K562 (cell line): ENCODE data around the gene S100A7A. TPM values are rescaled to one million over a fixed set of nuclear protein-coding genes. Genes with fewer than 3 reads are reported as not detected.

Experiments used
- ATAC-seq: fragments of 200-7000 bp; cut with Tn5 transposase; 3 replicates; pipeline ENCODE4 v1.9.1; 2020; ENCODE audit warnings: moderate library complexity
- BruUV-seq: library from RNA; stranded (reverse); fragments of 400-500 nt; replicated peaks from 2 replicates; lab custom pipeline; 2021; lab: Mats Ljungman, UMichigan
- CTCF ChIA-PET: fragments of 300-600 bp; formaldehyde crosslinking; extraction: SDS; loops from one replicate; lab custom pipeline; 2021; ENCODE audit warnings: low intra/inter-chr PET ratio; lab: Yijun Ruan, JAX
- POLR2A ChIA-PET: fragments of 300-600, 350-650 bp; sonication (Branson Sonifier 250); formaldehyde crosslinking; extraction: SDS; loops from one replicate; lab custom pipeline; 2021; ENCODE audit warnings: antibody characterized with exemption, inconsistent platforms; lab: Yijun Ruan, JAX
- DNase-seq, 4 experiments: peaks; one replicate each; pipeline versions ENCODE4 v3.0.0 to v3.0.0-alpha.2; 2011 to 2018; ENCODE audit warnings: low spot score in 3 of 4, mixed read lengths in 3 of 4; ENCODE audit errors: extremely low read depth in 1 of 4
- FAIRE-seq: peaks from 2 replicates; lab custom pipeline; 2011; peaks lifted over from hg19 to GRCh38; lab: Jason Lieb, UNC
- H2AFZ ChIP-seq: 2 replicates; pipeline ENCODE4 v1.6.0; 2011; ENCODE audit warnings: low read depth, low read length, control low read depth, inconsistent platforms
- H3K27ac ChIP-seq: fragments of 200-600 bp; 3 replicates; pipeline ENCODE4 v1.8.0; 2011; ENCODE audit warnings: low read depth, mild to moderate bottlenecking, control low read depth, inconsistent platforms, low read length, moderate library complexity, mixed read lengths; ENCODE audit errors: extremely low read depth
- H3K27me3 ChIP-seq, 2 experiments: fragments of 300-600 bp in 1 of 2; 2 replicates in 1 of 2; 3 replicates in 1 of 2; pipeline versions ENCODE4 v1.6.0 to v1.8.0; 2011; ENCODE audit warnings: inconsistent platforms in 2 of 2, low read length in 2 of 2, mild to moderate bottlenecking in 1 of 2, mixed read lengths in 1 of 2, moderate library complexity in 1 of 2; ENCODE audit not compliant: control insufficient read depth in 2 of 2, insufficient read depth in 2 of 2
- H3K36me3 ChIP-seq: fragments of 300-600 bp; 3 replicates; pipeline ENCODE4 v1.8.0; 2011; ENCODE audit warnings: mild to moderate bottlenecking, low read length, inconsistent platforms; ENCODE audit not compliant: control insufficient read depth, insufficient read depth
- H3K4me1 ChIP-seq, 2 experiments: fragments of 200-600 bp in 1 of 2; replicated peaks in 1 of 2; 2 replicates in 1 of 2; 3 replicates in 1 of 2; pipeline versions ENCODE4 v1.5.1 to v1.8.0; 2011; ENCODE audit warnings: inconsistent platforms in 2 of 2, low read length in 2 of 2, mild to moderate bottlenecking in 1 of 2, mixed read lengths in 1 of 2, moderate library complexity in 1 of 2; ENCODE audit not compliant: control insufficient read depth in 2 of 2, insufficient read depth in 2 of 2
- H3K4me2 ChIP-seq: 2 replicates; pipeline ENCODE4 v1.6.1; 2011; ENCODE audit warnings: low read length, control low read depth, inconsistent platforms, mixed read lengths; ENCODE audit not compliant: insufficient read depth
- H3K4me3 ChIP-seq: fragments of 200-600 bp; sonication (generic), shearing (Covaris generic); 2 replicates; pipeline ENCODE4 v1.5.1; 2016; ENCODE audit warnings: control low read depth, inconsistent platforms
- H3K79me2 ChIP-seq: fragments of 200-600 bp; 3 replicates; pipeline ENCODE4 v1.8.0; 2011; ENCODE audit warnings: low read length, inconsistent platforms; ENCODE audit not compliant: control insufficient read depth, insufficient read depth
- H3K9ac ChIP-seq, 2 experiments: 2 replicates each; pipeline versions ENCODE4 v1.6.0 to v1.6.1; 2011; ENCODE audit warnings: low read depth in 2 of 2, low read length in 2 of 2, control low read depth in 1 of 2, inconsistent platforms in 1 of 2, mild to moderate bottlenecking in 1 of 2, mixed read lengths in 1 of 2; ENCODE audit not compliant: insufficient read depth in 1 of 2
- H3K9me1 ChIP-seq: one replicate; pipeline ENCODE4 v1.6.0; 2011; ENCODE audit warnings: inconsistent platforms, mild to moderate bottlenecking, low read length, moderate library complexity; ENCODE audit not compliant: control insufficient read depth, insufficient read depth
- H3K9me3 ChIP-seq: replicated peaks from 2 replicates; pipeline ENCODE4 v1.5.1; 2011; ENCODE audit warnings: low read depth, low read length, inconsistent platforms; ENCODE audit not compliant: control insufficient read depth, insufficient read depth
- H4K20me1 ChIP-seq: replicated peaks from 2 replicates; pipeline ENCODE4 v1.6.1; 2011; ENCODE audit warnings: low read length, inconsistent platforms, mixed read lengths; ENCODE audit not compliant: control insufficient read depth, insufficient read depth
- ARID2 ChIP-seq: fragments of 450-650 bp; IDR thresholded peaks from 2 replicates; pipeline ENCODE4 v1.6.1; 2017; ENCODE audit warnings: antibody characterized with exemption, mild to moderate bottlenecking
- ETV6 ChIP-seq, 3 experiments: fragments of 150-350 bp in 1 of 3; sonication (generic) in 1 of 3; formaldehyde crosslinking in 1 of 3; IDR thresholded peaks; 2 replicates each; pipeline versions ENCODE4 v1.6.1 to v1.8.0; 2014 to 2022; ENCODE audit warnings: borderline replicate concordance in 2 of 3, low read depth in 2 of 3, antibody characterized with exemption in 1 of 3, low read length in 1 of 3, mild to moderate bottlenecking in 1 of 3, missing genetic modification reagents in 1 of 3
- FOXK2 ChIP-seq, 2 experiments: fragments of 450-650 bp; IDR thresholded peaks in 1 of 2; conservative IDR thresholded peaks in 1 of 2; 2 replicates each; pipeline ENCODE4 v1.6.1; 2016; ENCODE audit warnings: low read depth in 2 of 2, mild to moderate bottlenecking in 1 of 2
- IRF2 ChIP-seq: sonication (generic); formaldehyde crosslinking; IDR thresholded peaks from 2 replicates; pipeline ENCODE4 v1.8.1; 2022; ENCODE audit warnings: mild to moderate bottlenecking, missing genetic modification reagents
- RBBP5 ChIP-seq: fragments of 200-600 bp; sonication (generic); IDR thresholded peaks from 2 replicates; pipeline ENCODE4 v1.6.1; 2012; ENCODE audit warnings: borderline replicate concordance, mild to moderate bottlenecking, low read length, control low read depth, inconsistent platforms; ENCODE audit not compliant: insufficient read depth, poor library complexity, severe bottlenecking
- RHOXF2B ChIP-seq: fragments of 250-450 bp; sonication (Bioruptor Pico); conservative IDR thresholded peaks from 2 replicates; pipeline ENCODE4 v1.5.1; 2021
- WGBS: fragments of 100-300 bp; shearing (Covaris generic); methylation state at CpG from one replicate; pipeline ENCODE4 v1.1.6; 2016; ENCODE audit warnings: low coverage, mixed read lengths; ENCODE audit not compliant: insufficient coverage; ENCODE audit errors: missing lambda C conversion rate; 5-methylcytosine and 5-hydroxymethylcytosine counted together
- in situ Hi-C: fragments of 300-500 bp; cut with MboI; formaldehyde crosslinking; loops from 4 replicates; pipeline ENCODE4 v1.15.0; 2018; ENCODE audit warnings: inconsistent platforms, mixed read lengths
- intact Hi-C: fragments of 100-400 bp; cut with micrococcal nuclease; formaldehyde crosslinking; loops from 2 replicates; pipeline ENCODE4 v1.14.2; 2022
- polyA plus RNA-seq, 8 experiments: library from polyadenylated mRNA; depleted of rRNA in 4 of 8; stranded (reverse) in 5 of 8; unstranded in 3 of 8; fragments of >200 nt; fragmentation: Nextera tagmentation in 2 of 8; fragmentation: Illumina TruSeq in 1 of 8; extraction: Ambion mirVana in 2 of 8; extraction: Trizol in 1 of 8; gene quantifications; 2 replicates each; pipeline versions ENCODE4 v1.2.1 to v1.2.3, GENCODE V29; 2011 to 2014; ENCODE audit warnings: inconsistent platforms in 1 of 8, missing spikeins in 1 of 8
- total RNA-seq, 7 experiments: library from RNA; depleted of rRNA in 6 of 7; stranded (reverse); fragments of >200 nt in 6 of 7; fragmentation: Illumina TruSeq in 2 of 7; extraction: Trizol in 2 of 7; gene quantifications; 2 replicates each; pipeline versions ENCODE4 v1.2.1 to v1.2.3, GENCODE V29; 2011 to 2021; ENCODE audit warnings: low replicate concordance in 1 of 7
- TF ChIP-seq, protein P1 (sequence below): fragments of 450-650 bp; formaldehyde crosslinking; IDR thresholded peaks from 2 replicates; pipeline ENCODE4 v1.4.0; 2020; ENCODE audit warnings: mild to moderate bottlenecking, moderate library complexity

The S100A7A gene
- total and polyA plus RNA-seq, 9 of the 15 experiments (the other 6 are each of a cell fraction or from before 2014, with no cell fraction given) = not detected

DNA sequence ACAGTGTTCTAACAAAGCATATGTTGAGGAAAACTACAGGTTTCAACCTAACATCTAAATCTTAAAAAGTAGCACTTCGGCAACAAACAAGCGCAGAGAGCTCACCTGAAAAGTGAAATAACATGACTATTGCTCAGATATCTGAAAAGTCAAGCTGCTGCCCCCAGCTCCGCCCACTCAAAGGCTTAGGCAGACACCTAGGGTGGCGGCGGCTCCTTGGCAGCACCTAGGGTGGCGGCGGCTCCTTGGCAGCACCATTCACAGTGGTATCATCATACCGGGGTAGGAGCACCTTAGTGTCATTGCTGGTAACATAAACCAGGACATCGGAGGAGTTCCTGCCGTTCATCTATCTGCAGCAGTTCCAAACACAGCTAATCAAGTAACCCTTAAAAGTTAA is 36.7 kb upstream of the S100A7A start:
- no peak overlapping the region for H3K27ac ChIP-seq
- H3K36me3 ChIP-seq = no peaks in the 10 kb centered on the region
- FAIRE-seq (no peak), ATAC-seq (no peak), DNase-seq (no peak)
- H3K4me3 ChIP-seq = no peak overlapping the region
- TF ChIP-seq FOXK2 (conservative IDR thresholded peaks at IDR 0.05 in 1 of 2, IDR thresholded peaks at IDR 0.05 in 1 of 2; ENCODE audit: low read depth in 2 of 2) (no peak), ARID2 (no peak), RHOXF2B (CRISPR knock-in tag) (no peak), ETV6 (IDR thresholded peaks at IDR 0.05; ENCODE audit: borderline replicate concordance in 1 of 2, low read depth in 2 of 2, low read length in 1 of 2) (no peak), ETV6 (CRISPR knock-in tag; IDR thresholded peaks at IDR 0.05; ENCODE audit: borderline replicate concordance) (no peak), RBBP5 (no peak), IRF2 (CRISPR knock-in tag) (no peak)
- TF ChIP-seq, protein P1, sequence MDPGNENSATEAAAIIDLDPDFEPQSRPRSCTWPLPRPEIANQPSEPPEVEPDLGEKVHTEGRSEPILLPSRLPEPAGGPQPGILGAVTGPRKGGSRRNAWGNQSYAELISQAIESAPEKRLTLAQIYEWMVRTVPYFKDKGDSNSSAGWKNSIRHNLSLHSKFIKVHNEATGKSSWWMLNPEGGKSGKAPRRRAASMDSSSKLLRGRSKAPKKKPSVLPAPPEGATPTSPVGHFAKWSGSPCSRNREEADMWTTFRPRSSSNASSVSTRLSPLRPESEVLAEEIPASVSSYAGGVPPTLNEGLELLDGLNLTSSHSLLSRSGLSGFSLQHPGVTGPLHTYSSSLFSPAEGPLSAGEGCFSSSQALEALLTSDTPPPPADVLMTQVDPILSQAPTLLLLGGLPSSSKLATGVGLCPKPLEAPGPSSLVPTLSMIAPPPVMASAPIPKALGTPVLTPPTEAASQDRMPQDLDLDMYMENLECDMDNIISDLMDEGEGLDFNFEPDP (CRISPR knock-in tag) = no peak
- BruUV-seq = no TSS peak
- no peak overlapping the region for H2AFZ ChIP-seq
- ChIA-PET CTCF (no interaction called here), POLR2A (interaction anchor here (0.7 kb wide), 1 partner anchor 17 kb away, joined by 3 read pairs; no protein-coding TSS in a partner anchor)
- H3K9me1 ChIP-seq = no peaks in the 10 kb centered on the region
- H3K4me1 ChIP-seq = 0 out of 5 replicates have a peak, but pooled peaks cover 0 to 3% of the 10 kb centered on the region in 2 experiments
- no peaks in the 10 kb centered on the region for H3K79me2 ChIP-seq
- WGBS = 3% methylated on average over 10 of the region's 10 CpGs
- H4K20me1 ChIP-seq = no peaks in the 10 kb centered on the region
- peaks cover 7% of the 10 kb centered on the region; the same call in 1 of the 2 replicates for H3K9me3 ChIP-seq
- peaks cover 9 to 32% of the 10 kb centered on the region in 2 experiments; a peak in 4 of 5 replicates for H3K27me3 ChIP-seq
- in situ Hi-C loops = no loop called here
- intact Hi-C loops = no loop called here
- no peak overlapping the region for H3K9ac ChIP-seq
- H3K4me2 ChIP-seq = no peak overlapping the region
